Left cardiac atrium (tissue), 4 donors: Measurements from ENCODE around the gene BICD1. TPM values are rescaled to one million over a fixed set of nuclear protein-coding genes. Genes with fewer than 3 reads are reported as not detected.
A peak's percentile ranks its signal among the peaks of the same experiment; 100 is the strongest.

Experiments
- ATAC-seq, 2 donors: fragments of 200-7000 bp; cut with Tn5 transposase; one replicate each; pipeline ENCODE4 v1.9.1; 2020; ENCODE audit warnings: mild to moderate bottlenecking in 2 of 2, moderate library complexity in 2 of 2
- DNase-seq: peaks from one replicate; pipeline ENCODE4 v3.0.0-alpha.2; 2020
- intact Hi-C, 2 donors: fragments of 100-400 bp; cut with DNase I; formaldehyde crosslinking; loops; one replicate each; pipeline versions ENCODE4 v1.14.1 to v1.15.1; 2022 to 2023
- total RNA-seq, 2 donors: library from RNA; stranded (reverse); fragmentation: NEBNext Ultra II Directional; extraction: Animal tissue kit (Norgen Biotek cat#: 25700); gene quantifications; one replicate each; pipeline ENCODE4 v1.2.1, GENCODE V29; 2021
- donor health status: DM: no; HTN: yes; CAD: no.
- donor health status: DM: no; HTN: yes; CAD: no; lungs with severe emphysema.
- donor health status: DM: yes; HTN: yes; CAD: no.
- donor health status: Dilated cardiomyopathy.

Gene BICD1
- total RNA-seq, 2 donors from 2014 or later, result 5.6 to 14.6 TPM

DNA sequence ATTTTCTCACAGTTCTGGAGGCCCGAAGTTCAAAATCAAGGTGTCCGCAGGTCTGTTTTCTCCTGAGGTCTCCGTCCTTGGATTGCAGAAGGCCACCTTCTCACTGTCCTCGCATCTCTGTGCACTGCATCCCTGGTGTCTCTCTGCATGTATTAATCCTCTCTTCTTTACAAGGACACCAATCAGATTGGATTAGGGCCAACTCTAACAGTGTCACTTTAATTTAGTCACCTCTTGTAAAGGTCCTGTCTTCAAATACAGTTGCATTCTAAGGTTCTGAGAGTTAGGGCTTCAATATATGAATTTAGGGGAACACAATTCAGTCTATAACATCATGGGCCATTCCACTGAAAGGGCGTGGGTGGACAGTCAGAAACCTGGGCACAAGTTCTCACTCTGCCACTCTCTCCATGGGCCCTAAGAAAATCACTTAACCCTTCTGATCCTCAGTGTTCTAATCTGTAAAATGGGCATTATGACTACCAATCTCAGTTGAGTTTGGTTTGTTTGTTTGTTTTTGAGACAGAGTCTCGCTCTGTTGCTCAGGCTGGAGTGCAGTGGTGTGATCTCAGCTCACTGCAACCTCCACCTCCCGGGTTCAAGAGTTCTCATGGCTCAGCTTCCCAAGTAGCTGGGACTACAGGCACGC, 251.1 kb downstream of the BICD1 start:
- DNase-seq (no peak), ATAC-seq (no peak)
- intact Hi-C loops, result no loop called here

DNA sequence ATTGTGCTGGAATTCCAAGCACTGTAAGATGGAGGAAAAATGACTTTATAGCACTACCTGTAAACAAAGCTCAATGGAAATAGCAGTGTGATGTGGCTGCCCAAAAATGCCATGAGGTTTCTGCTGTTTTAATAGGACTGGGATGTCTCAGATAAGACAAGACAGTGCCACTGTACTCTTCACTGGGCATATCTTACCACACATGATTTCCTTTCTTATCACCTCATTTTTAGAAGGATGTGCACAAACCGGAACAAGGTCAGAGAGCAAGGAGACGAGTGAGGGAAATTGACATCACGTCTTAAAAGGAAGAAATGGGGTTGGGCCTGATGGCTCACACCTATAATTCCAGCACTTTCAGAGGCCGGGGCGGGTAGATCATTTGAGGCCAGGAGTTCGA, 254.3 kb downstream of the BICD1 start:
- intact Hi-C loops, result no loop called here
- no peak for DNase-seq
- no peak for ATAC-seq

DNA sequence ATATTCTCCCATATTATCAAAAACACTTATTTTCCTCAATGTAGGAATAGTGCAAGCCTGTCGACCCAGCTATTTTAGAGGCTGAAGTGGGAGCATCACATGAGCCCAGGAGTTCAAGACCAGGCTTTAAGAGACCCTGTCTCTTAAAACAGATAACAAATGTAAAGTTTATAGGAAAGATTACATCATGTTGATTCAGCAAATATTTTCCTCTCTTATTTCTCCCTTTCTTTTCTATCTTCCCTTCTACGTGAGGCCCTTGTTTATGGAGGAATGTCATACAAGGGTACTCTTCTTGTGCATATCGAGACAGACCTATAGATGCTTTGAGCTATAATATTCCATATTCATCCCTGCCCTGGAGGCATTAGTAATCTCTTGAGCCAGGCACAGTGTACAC, 256.2 kb downstream of the BICD1 start:
- ATAC-seq, result no peak
- intact Hi-C loops, result no loop called here

DNA sequence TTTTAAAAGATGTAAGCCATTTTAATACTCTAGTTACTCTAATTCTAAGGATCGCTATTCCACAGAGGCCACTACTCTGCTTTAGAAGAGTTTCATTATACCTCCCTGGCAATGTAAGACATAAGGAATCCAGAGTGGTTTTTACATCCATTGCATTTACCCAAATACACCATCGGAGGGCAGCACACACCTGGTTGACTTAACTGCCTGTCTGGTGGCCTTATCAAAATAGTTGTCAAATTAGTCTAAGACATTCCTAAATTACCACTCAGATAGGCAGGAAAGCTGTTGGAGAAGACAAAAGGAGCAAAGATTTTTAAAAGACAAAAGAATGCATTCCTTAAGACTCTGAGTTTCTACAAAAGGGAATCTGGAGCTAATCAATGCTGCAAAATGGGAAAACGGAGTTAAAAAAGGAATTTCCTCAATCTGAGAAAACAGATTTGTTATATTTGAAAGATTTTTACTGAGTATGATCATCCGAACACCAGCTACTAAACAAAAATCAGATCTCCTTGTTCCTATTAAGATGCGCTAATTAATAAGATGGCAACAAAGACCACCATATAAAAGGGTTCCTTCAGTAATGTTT, 258.9 kb downstream of the BICD1 start:
- intact Hi-C loops, result loop anchor here (2.0 to 5.0 kb wide), 3 partner anchors 82 to 307 kb away; no protein-coding TSS in a partner anchor
- DNase-seq, result no peak
- ATAC-seq, result peak; percentile 68 to 76

More for the DNA sequence above, 256.2 kb downstream of the BICD1 start:
- DNase-seq, result no peak

DNA sequence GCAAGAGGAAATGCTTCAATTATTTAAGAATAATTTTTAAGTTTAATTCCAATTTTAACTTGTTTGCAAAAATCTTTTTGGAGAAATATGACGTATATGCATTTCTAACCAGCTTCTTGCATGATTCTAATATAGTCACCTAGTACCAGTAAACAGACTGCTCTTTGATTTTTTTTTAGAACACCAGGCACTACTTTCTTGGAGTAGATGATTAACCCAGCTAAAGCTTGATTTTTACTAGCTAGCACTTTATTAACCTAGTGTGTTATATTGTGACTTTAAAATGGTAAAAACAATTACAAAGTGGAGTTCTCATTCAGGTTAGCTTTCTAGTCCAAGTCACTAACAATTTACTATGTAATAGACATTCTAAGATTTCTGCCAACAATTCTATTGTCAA, 260.1 kb downstream of the BICD1 start:
- ATAC-seq (no peak), DNase-seq (no peak)
- intact Hi-C loops, result loop anchor here (2.0 to 5.0 kb wide), 3 partner anchors 81 to 306 kb away; no protein-coding TSS in a partner anchor

DNA sequence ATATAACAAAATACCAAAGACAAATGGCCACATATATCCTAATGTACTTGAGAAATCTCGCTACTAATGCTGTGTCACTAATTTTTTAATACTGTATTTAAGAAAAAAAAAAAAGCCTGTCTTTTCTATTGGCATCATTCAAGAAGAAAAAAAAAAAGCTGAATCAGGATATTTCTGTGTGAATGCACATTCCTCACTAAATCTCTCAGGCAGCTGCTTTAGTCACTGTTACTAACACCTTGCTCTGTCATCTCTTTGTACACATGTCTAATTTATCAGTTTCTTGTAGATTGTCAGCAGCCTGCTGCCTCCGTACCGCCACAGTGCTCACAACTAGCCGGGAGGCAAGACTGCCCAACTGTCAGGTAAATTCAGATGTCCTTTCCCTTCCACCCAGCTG, 260.7 kb downstream of the BICD1 start:
- DNase-seq (no peak), ATAC-seq (no peak)
- intact Hi-C loops, result loop anchor here (2.0 to 5.0 kb wide), 3 partner anchors 80 to 305 kb away; no protein-coding TSS in a partner anchor

DNA sequence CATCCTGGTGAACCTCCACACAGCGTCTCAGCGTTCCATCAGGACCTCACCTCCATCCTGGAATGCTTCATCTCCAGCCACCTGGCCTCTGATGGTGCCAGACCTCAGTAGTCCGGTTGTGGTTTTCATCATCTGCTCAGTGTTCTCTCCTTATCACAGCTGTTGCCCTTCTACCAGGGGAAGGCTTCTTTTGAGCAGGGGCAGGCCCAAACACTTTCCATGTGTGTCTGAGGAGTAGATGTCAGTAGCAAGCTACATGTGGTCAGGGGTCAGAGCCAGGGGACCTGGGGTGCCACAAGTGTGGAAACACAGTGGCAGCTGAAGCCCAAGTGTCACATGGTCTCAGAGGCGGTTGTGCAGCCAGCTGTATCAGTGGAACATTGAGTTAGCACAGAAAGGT, 262.6 kb downstream of the BICD1 start:
- ATAC-seq (no peak), DNase-seq (no peak)
- intact Hi-C loops, result loop anchor here (5.0 kb wide), 2 partner anchors 78 to 303 kb away; no protein-coding TSS in a partner anchor

DNA sequence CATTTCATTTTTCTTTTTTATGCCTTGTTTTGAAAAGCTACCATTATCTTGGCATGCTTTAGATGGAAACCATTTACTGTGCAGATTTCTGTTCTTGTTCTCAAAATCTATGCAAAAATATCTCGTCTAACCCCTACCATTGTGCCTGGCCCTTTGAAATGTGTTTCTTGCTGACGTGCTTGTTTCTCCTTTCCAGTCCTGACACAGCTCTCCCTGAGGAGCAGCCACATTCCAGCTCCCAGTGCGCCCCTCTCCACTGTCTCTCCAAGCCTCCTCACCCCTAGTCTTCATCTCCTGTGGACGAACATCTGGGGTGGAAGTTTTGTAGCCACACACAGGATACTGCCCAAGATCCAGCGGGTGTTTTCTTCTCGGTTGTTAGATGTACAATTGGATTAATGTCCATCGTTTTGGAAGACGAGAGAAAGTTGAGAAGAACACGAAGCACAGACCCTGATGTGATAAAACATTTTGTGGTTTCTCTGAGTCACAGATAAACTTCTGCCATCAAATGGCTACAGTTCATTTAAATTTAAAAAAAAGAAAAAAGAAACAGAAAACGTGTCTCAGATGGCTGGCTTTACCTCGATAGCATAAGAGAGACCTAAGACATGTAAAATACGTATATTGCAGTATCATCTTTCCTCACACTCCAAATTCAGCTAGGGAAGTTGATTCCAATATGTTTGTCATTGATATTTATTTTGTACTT, 270.9 kb downstream of the BICD1 start:
- intact Hi-C loops, result no loop called here
- ATAC-seq (no peak), DNase-seq (no peak)

DNA sequence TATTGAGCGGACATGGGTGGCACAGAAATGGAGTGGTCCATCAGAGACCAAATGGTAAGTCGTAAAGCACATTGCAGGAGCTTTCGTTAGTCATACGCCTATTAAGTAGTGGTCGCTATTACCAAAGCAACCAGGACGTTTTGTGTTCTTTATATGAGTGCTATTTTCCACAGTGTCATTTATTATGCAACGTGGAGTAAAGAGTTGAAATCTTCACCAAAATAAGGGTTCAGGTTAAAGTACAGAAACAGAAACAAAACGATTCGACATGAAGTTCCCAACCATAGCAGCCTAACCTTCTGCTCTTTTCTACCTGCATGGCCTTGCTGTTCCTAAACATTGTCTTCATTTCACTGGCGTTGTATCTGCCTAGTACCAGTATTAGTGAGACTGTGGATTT, 272.6 kb downstream of the BICD1 start:
- ATAC-seq, result no peak
- intact Hi-C loops, result no loop called here
- no peak for DNase-seq

DNA sequence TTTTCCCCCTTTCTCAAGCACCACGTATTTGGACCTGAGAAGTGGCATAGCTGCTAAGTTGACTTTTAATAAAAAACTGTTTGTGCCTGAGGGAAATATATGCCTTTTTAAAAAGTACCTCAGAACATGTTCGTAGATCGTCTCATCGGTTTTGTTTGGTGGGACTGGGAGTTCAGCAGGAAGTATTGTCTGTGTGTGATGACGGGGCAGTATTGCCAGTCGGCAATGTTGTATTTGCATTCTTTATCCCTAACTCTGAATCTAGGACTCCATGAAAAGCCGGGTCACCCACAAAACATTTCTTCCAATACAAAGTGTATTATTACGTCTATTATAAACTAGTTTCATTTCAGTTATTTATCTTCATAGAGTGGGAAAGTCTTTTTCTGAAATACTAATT, 273.0 kb downstream of the BICD1 start:
- intact Hi-C loops, result no loop called here
- DNase-seq, result no peak
- ATAC-seq, result no peak

DNA sequence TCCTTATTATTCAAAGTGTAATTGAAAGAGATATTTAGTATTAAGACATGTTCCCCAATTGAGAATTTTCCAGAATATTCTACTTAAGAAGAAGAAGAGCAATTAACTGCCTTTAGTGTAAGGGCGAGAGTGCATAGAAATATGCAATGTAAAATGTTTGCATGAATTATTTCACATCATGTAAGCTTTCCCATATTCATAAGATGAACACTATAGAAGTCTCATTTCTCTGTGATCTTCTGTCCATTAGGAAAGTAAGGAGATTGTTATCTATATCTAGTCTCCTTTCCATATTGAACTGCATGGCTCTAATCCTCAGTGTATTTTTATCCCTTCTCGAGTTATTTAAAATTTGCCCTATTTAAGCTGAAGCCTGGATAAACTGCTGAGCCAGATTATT, 275.6 kb downstream of the BICD1 start:
- ATAC-seq (no peak), DNase-seq (no peak)
- intact Hi-C loops, result no loop called here

DNA sequence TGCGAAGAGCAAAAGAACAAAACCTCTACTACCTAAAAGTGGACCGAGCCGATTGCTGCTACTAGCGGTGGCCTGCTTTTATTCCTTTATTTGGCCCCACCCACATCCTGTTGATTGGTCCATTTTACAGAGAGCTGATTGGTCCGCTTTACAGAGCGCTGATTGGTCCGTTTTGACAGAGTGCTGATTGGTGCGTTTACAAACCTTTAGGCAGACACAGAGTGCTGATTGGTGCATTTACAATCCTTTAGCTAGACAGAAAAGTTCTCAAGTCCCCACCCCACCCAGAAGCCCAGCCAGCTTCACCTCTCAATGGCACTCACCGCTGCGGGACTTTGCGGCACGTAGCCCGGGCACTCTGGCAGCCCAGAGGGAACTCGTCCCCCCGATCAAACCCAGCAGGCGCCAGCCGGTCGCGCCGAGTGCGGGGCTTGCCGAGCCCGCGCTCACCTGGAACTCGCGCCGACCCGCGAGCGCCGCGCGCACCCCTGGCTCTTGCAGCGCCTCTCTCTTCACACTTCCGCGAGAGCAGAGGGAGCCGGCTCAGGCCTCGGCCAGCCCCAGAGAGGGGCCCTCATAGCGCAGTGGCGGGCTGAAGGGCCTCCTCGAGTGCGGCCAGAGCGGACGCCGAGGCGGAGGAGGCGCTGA, 284.0 kb downstream of the BICD1 start:
- no peak for DNase-seq
- intact Hi-C loops, result no loop called here
- ATAC-seq, result peak; percentile 59 to 84

DNA sequence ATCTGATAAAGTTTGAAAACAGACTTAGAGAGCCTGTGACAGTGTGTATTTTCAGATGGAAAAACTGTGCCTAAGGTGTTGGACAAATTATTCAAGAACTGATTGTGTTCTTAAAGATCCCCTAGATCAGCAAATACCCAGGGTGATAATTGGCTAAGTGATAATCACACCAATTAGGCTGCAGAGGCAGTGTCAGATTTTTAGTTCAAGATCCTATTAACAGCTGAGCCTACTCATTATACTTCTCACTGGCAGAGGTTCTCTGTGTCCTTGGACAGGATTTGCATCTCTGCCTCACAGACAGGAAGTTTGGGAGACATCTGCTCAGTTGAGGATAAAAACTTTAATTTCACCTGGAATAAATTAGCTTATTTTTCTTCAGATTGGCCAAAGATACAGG, 288.4 kb downstream of the BICD1 start:
- no peak for DNase-seq
- no peak for ATAC-seq
- intact Hi-C loops, result no loop called here

DNA sequence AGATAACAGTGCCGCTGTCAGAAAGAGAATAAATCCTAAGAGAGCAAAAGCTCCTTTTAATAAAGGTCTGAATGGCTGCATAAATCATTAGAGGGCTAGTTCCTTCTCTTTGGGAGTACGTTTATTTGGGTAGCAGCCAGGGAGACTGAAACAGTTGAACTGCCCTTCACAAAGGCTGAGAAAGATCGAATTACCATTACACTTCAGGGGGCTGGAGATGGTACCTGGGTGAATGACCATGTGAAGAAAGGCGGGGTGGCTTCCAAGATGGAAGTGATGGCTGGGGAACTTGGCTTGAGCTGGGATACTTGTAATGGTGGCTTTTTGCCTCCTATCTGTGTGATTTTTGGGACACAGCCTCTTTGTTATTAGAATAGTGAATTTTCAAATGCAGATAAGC, 291.0 kb downstream of the BICD1 start:
- intact Hi-C loops, result no loop called here
- ATAC-seq (no peak), DNase-seq (no peak)

DNA sequence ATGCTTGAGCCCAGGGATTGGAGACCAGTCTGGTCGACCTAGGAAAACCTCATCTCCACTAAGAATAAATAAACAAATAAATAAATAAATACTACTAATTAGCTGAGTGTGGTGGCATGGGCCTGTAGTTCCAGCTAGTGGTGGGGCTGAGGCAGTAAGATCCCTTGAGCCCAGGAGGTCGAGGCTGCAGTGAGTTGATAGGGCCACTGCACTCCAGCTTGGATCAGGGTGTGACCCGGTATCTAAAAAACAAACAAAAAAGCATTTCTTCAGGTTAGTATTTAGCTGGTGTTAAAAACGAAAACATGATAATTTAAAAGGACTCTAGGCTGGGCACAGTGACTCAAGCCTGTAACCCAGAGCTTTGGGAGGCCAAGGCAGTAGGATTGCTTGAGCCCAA, 291.5 kb downstream of the BICD1 start:
- intact Hi-C loops, result no loop called here
- DNase-seq (no peak), ATAC-seq (no peak)

DNA sequence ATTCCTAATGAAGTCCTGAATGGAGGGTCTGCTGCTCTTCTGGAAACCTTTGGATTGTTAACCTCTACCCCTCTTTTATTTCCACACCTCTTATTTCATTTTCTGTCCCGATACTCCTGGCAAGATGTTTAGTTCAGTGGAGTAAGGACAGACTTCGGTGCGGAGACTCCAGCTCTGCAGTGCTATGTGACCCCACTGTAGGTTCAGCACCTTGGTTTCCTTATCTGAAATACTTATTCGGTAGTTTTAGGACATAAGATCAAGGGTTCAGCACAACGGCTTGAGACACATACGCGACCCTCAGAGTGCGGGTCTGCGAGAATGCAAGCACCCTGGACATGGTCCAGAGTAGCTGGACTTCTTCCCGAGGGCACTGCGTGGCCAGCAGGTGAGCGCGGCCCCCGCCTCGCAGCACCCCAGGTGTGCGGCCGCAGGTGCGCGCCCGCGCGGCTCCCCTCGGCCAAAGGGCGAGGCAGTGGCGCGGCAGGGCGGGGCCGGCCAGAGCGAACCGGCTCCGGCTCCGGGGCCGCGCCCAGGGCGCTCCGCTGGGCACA, 292.2 kb downstream of the BICD1 start:
- ATAC-seq (peak in 1 of 2 donors; percentile 1), DNase-seq (no peak)
- intact Hi-C loops, result no loop called here

DNA sequence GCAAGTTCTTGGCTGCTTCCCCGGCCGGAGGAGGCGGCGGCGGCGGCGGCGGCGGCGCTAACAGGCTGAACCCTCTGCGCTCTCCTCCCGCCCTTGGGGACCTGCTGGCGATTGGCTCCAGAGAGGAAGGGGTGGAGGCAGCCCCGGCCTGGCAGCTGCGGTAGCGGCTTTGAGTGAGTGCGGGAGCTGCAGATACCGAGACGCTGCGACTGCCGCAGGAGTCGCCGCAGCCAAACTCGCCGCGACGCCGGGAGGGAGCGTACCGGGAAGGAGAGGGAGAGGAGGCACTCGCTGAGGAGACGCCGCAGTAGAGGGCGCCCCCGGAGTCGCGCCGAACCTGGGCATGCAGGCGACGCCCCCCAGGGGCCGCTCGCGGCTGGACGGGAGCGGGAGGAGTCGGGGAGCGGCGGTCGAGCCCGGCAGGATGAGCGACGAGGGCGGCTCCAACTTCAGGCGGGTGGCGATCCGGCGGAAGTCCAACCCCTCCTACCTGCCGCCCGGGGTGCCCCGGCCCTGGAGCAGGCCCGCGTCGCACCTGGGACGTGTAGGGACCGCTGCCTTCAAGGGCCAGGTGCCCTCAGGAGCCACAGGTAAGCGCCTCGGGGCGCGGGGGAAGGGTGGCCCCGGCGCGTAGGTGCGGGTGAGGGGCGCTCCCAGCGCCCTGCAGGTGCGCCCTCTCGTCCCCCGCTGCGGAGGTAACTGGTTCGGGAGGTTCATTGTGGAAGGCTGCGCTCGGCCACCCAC, 292.9 kb downstream of the BICD1 start, which contains the start of gene FGD4:
TSS of gene FGD4 (plus strand) at position 189 of the 744 bp plus-strand sequence.
- peak; percentile 97 to 98 for ATAC-seq
- intact Hi-C loops, result loop anchor here in 1 of 2 donors (5.0 kb wide), 1 partner anchor 48 kb away; no protein-coding TSS in a partner anchor
- peak; percentile 92 for DNase-seq

DNA sequence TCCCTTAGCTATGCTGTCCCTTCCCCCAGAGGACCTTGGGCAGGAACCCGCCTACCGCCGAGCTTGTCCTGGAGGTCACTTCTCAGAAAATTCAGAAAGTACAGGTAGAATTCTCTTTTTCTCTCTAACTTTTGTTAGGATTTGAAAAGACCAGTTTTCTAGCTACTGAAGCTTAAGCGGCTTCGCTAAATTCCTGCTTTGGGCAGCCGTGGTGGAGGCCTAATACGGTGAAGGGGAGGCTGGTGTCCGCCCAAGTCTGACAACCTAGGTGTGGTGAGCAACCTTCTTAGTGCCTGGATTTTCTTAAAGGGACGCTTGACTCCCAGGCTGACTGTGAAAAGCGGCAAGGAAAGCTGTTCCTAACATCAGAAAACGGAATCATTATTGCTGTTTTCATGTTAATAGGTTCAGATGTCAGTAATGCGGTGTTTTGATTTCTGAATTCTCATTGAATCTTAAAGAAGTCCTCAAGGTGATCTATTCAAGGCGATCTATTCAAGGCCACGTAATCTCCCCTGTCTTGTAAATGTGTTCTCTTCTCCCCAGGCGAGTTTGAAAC, 293.5 kb downstream of the BICD1 start:
- DNase-seq, result no peak
- ATAC-seq, result peak; percentile 34 to 54
- intact Hi-C loops, result loop anchor here in 1 of 2 donors (5.0 kb wide), 1 partner anchor 47 kb away; no protein-coding TSS in a partner anchor
